Measurements from ENCODE around the gene RALGAPB. TPM values are rescaled to one million over a fixed set of nuclear protein-coding genes. Genes with fewer than 3 reads are reported as not detected.

RALGAPB gene
- total and polyA plus RNA-seq, 4 donors = 9.0 to 58.5 (median 21.3) TPM

GRCh38 chr20:38554986-38555385 is 82.3 kb downstream of the RALGAPB start:
- DNase-seq (no peak), ATAC-seq (ENCODE audit: insufficient read depth, low FRiP score) (no peak)
- H3K9ac ChIP-seq (ENCODE audit: insufficient read depth in 1 of 2, low read length in 2 of 2) = no peak overlapping the region
- TF ChIP-seq, protein P1, sequence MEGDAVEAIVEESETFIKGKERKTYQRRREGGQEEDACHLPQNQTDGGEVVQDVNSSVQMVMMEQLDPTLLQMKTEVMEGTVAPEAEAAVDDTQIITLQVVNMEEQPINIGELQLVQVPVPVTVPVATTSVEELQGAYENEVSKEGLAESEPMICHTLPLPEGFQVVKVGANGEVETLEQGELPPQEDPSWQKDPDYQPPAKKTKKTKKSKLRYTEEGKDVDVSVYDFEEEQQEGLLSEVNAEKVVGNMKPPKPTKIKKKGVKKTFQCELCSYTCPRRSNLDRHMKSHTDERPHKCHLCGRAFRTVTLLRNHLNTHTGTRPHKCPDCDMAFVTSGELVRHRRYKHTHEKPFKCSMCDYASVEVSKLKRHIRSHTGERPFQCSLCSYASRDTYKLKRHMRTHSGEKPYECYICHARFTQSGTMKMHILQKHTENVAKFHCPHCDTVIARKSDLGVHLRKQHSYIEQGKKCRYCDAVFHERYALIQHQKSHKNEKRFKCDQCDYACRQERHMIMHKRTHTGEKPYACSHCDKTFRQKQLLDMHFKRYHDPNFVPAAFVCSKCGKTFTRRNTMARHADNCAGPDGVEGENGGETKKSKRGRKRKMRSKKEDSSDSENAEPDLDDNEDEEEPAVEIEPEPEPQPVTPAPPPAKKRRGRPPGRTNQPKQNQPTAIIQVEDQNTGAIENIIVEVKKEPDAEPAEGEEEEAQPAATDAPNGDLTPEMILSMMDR (IDR thresholded peaks at IDR 0.05; ENCODE audit: control extremely low read depth, extremely low read depth) = no peak
- H3K4me3 ChIP-seq = no peak overlapping the region
- no peaks in the 10 kb centered on the region for H3K4me1 ChIP-seq (ENCODE audit: control insufficient read depth in 5 of 5, insufficient read depth in 5 of 5, low read length in 5 of 5)
- WGBS, 2 donors = 89 to 92% methylated on average over 2 of the region's 2 CpGs
- no peaks in the 10 kb centered on the region for H3K9me3 ChIP-seq (ENCODE audit: control insufficient read depth in 4 of 4, insufficient read depth in 3 of 4, low read length in 3 of 4)
- no peaks in the 10 kb centered on the region for H3K27me3 ChIP-seq (ENCODE audit: control insufficient read depth in 3 of 3, insufficient read depth in 3 of 3, low read length in 2 of 3)
- no peak overlapping the region for H3K27ac ChIP-seq (ENCODE audit: low read depth in 1 of 2, low read length in 1 of 2)
- peaks cover 19 to 65% (median 50%) of the 10 kb centered on the region in 4 donors for H3K36me3 ChIP-seq (ENCODE audit: control insufficient read depth in 4 of 4, insufficient read depth in 4 of 4, low read length in 4 of 4)

GRCh38 chr20:38555395-38555794 is 82.8 kb downstream of the RALGAPB start:
- Histone ChIP-seq H3K9ac (ENCODE audit: insufficient read depth in 1 of 2, low read length in 2 of 2) (no peak overlapping the region), H3K9me3 (ENCODE audit: control insufficient read depth in 4 of 4, insufficient read depth in 3 of 4, low read length in 3 of 4) (no peaks in the 10 kb centered on the region), H3K27me3 (ENCODE audit: control insufficient read depth in 3 of 3, insufficient read depth in 3 of 3, low read length in 2 of 3) (no peaks in the 10 kb centered on the region), H3K4me3 (no peak overlapping the region), H3K4me1 (ENCODE audit: control insufficient read depth in 5 of 5, insufficient read depth in 5 of 5, low read length in 5 of 5) (no peaks in the 10 kb centered on the region), H3K36me3 (ENCODE audit: control insufficient read depth in 4 of 4, insufficient read depth in 4 of 4, low read length in 4 of 4) (peaks cover 20 to 65% (median 51%) of the 10 kb centered on the region in 4 donors), H3K27ac (ENCODE audit: low read depth in 1 of 2, low read length in 1 of 2) (no peak overlapping the region)
- TF ChIP-seq, protein P1 (IDR thresholded peaks at IDR 0.05; ENCODE audit: control extremely low read depth, extremely low read depth) = no peak
- ATAC-seq (ENCODE audit: insufficient read depth, low FRiP score) = no peak
- no peak for DNase-seq

GRCh38 chr20:38557174-38557573 is 84.5 kb downstream of the RALGAPB start:
- ATAC-seq (ENCODE audit: insufficient read depth, low FRiP score) (no peak), DNase-seq (no peak)
- Histone ChIP-seq H3K27me3 (ENCODE audit: control insufficient read depth in 3 of 3, insufficient read depth in 3 of 3, low read length in 2 of 3) (no peaks in the 10 kb centered on the region), H3K27ac (ENCODE audit: low read depth in 1 of 2, low read length in 1 of 2) (no peak overlapping the region), H3K36me3 (ENCODE audit: control insufficient read depth in 4 of 4, insufficient read depth in 4 of 4, low read length in 4 of 4) (peaks cover 20 to 50% (median 44%) of the 10 kb centered on the region in 4 donors), H3K4me1 (ENCODE audit: control insufficient read depth in 5 of 5, insufficient read depth in 5 of 5, low read length in 5 of 5) (no peaks in the 10 kb centered on the region), H3K4me3 (no peak overlapping the region), H3K9me3 (ENCODE audit: control insufficient read depth in 4 of 4, insufficient read depth in 3 of 4, low read length in 3 of 4) (no peaks in the 10 kb centered on the region), H3K9ac (ENCODE audit: insufficient read depth in 1 of 2, low read length in 2 of 2) (no peak overlapping the region)
- WGBS, 2 donors = 97 to 100% methylated on average over 2 of the region's 2 CpGs
- TF ChIP-seq, protein P1 (IDR thresholded peaks at IDR 0.05; ENCODE audit: control extremely low read depth, extremely low read depth) = no peak

Measured in lung (tissue), 12 donors.